ENCODE measurements around the gene ZNF318.
A peak's percentile ranks its signal among the peaks of the same experiment; 100 is the strongest.
"Not testable (repeated sequence)": the region's sequence is repeated elsewhere in the genome, so short reads cannot be mapped to it uniquely, and the experiment has no call there.

The ZNF318 gene

DNA sequence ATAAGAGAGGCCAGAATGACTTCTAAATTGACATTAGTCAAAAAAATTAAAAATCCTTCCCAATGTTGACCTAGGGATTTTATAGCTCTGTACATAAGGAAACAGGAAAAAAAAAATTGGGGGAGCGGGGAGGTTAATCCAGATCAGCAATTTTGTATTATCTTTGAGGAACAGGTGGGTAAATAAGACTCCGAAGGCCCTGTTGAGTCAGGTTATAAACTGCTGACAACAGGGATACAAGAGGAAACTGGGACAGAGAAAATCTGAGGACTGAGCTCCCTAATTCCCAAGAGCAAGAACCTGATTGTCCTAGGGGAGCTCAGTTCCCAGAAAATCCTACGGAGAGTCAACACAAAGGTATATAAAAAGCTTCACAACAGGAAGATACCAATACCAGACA is 34.0 kb downstream of the ZNF318 start:
- peak; percentile 74 for DNase-seq

DNA sequence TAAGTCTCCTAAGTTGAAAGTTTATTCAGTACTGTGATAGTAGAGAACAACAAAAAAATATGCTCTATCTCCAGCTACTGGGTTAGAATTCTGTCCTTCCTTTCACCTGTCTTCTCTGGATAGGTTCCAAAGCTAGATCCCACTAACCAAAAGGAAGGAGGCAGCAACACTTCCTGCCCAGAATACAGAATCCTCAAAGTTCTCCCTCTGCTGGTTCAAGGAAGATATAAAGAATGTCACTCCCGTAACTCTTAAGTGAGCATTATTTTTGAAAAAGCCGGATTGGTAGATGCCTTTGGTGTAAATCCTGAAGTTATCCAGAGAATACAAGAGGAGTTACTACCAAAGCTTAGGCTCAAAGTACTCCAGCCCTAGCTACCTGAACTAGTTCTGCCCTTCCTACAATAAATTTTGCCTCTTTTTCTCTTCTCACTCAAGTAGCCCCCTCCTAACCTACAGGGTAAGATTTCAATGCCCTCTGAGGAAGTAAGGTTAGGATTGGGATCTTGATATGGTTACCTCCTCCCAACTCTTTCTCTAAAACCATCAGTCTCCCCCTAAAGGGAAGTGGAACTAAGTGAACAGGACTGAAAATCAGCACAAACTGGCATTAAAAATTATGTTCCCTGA is 34.9 kb downstream of the ZNF318 start:
- peak; percentile 47 for DNase-seq

- DNase-seq = no peak
These were observed 37.6 kb downstream of the ZNF318 start for GRCh38 chr6:43331891-43332290.

GRCh38 chr6:43331470-43331869 is 38.0 kb downstream of the ZNF318 start:
- DNase-seq = no peak

GRCh38 chr6:43328528-43328927 is 40.9 kb downstream of the ZNF318 start:
- no peak for DNase-seq

DNA sequence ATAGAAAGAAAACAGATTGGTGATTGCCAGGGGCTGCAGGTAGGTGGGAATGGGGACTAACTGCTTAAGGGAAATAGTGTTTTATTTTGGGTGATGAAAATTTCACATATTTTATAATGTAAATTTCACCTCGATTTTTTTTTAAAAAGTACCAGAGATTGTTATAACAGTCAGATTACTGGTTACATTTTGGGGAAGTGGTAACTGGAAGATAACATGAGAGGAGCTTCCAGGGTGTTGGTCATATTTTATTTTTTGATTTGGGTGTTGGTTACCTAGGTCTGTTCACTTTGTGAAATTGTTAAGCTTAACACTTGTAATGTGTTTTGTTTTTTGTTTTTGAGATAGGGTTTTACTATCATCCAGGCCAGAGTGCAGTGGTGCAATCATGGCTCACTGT is 43.6 kb downstream of the ZNF318 start:
- DNase-seq = no peak

DNA sequence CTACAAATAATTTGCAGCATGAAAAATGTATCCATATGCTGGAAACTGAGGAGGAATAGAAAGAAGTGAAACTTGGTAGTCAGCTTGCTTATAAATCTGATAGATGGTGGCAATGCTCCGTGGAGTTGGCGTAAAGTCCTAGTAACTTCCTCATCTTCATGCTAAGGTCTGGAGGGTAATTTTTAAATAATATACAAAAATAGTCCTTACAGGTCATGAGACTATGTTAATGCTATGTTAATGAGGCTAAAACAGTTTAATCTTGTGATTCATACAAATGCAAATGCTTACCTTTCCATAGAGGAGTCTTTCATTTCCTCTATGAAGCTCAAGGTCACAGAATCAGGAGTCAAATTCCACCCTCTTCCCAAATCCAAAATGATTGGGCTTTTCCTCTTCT is 51.4 kb downstream of the ZNF318 start:
- no peak for DNase-seq

GRCh38 chr6:43313813-43314212 is 55.6 kb downstream of the ZNF318 start:
- DNase-seq = no peak

GRCh38 chr6:43311666-43312065 is 57.8 kb downstream of the ZNF318 start:
- DNase-seq = no peak

DNA sequence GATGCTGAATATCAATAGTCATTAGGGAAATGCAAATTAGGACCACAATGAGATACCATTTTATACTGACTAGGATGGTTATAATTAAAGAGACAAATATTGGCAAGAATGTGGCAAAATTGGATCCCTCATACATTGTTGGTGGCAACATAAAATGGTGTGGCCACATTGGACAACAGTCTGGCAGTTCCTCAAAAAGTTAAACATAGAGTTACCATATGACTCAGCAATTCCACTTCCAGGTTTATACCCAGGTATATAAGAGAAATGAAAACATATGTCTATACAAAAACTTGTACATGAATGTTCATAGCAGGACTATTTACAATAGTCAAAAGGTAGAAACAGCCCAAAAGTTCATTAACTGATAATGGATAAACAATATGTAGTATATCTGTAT is 58.8 kb downstream of the ZNF318 start:
- no peak for DNase-seq

DNA sequence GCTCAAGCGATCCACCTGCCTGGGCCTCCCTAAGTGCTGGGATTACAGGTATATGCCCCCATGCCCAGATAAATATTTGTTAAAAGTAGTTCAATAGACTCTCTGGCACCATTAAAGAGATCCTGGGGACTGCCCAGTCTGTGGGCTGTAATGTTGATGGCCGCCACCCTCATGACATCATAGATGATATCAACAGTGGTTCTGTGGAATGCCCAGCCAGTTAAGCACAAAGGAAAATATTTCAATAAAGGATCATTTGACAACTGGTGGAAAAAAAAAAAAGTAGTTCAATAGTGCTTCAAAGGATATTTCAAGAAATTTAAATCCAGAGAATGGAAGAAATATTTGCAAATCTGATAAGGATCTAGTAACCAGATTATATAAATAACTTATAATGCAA is 59.3 kb downstream of the ZNF318 start:
- DNase-seq = peak; percentile 14

DNA sequence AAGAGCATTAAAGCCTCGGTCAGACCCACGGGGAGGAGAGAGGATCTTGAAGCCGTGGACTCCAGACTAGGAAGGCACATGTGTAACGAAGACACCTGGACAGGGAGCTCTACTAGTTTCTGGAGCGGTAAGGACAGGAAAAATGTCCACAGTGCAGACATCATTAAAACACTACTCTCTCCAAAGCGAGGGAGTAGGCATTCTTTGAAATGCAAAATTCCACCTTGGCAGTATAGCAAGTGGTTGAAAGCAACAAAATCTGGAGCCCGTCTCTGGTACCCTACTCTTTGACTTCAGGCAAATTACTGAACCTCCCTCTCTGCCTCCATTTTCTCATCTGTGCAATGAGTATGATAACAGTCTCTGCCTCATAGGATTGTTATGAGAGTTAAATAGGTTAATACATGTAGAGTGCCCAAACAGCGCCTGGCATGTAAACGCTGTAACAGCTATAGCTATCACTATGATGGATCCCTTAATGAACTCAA is 60.4 kb downstream of the ZNF318 start:
- no peak for DNase-seq

GRCh38 chr6:43308101-43308989 is 61.1 kb downstream of the ZNF318 start, which contains the start of gene CRIP3:
Gene CRIP3, minus strand, starts transcription at chr6:43308826. Its CDS starts 34 bp downstream, at chr6:43308792.
- peak; percentile 81 for DNase-seq

DNA sequence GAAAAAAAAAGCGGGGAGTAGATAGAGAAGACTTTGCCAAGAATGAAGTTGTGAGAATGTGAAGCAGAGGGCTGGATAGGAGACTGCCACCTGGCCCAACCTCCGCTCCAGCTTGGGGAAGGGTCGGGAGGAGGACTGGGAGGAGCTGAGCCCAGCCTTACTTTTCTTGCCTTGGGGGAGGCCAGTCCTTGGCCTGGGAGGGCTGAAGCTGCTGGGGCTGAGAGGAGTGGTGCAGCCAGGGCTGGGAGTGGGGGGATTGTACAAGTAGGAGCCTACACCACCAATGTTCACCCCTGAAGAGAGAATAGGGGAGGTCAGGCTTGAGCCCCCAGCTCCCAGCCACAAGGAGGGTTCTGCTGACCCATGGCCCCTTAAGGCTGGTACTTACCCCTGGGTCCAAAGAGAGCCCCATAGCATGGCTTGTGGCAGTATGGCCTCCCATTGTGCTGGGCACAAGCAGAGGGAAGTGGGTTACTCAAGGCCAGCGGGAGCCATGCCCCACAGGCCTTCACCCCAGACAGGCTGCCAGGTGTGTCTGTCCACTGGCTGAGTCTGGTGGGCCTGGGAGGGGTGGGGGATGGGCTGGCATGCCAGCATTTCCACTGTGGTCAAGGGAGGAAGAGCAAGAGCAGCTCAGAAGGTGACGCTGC is 61.9 kb downstream of the ZNF318 start:
- no peak for DNase-seq

- no peak for DNase-seq
These were observed 63.4 kb downstream of the ZNF318 start for GRCh38 chr6:43306086-43306485.

DNA sequence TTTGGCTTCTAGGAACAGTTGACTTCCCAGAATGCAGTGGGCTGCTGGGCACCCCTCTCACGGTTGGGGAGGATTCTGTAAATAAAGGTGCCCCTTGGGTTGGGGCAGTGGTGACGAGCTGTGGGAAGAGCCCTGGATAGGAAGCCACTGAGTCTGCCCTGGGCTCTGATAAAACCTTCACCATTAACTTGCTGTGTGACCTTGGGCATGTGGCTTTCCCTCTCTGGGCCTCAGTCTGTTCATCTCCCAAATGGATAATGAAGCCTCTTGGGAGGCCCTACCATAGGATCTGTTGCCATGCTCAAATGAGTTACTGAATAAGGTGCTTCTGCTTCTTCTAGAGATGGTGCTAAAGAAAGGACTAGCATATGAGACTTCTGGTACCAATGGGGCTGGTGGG is 64.6 kb downstream of the ZNF318 start:
- DNase-seq = no peak

DNA sequence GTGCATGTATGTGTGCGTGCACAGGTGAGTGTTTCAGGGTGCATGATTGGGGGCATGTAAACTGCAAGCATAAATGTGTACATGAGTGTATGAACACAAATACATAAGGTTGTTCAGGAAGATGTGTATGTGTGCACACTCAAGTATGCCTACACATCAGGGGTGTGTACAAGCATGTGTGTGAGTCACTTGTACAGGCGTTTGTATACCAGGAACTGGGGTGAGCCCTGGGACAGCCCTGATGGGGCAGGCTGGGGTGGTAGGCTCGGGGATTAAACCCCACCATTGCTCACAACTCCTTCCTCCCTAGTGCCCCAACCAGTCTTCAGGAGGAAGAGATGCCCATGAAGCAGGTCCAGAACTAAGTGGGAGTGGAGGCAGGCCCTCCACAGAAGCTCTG is 65.1 kb downstream of the ZNF318 start:
- DNase-seq = no peak

DNA sequence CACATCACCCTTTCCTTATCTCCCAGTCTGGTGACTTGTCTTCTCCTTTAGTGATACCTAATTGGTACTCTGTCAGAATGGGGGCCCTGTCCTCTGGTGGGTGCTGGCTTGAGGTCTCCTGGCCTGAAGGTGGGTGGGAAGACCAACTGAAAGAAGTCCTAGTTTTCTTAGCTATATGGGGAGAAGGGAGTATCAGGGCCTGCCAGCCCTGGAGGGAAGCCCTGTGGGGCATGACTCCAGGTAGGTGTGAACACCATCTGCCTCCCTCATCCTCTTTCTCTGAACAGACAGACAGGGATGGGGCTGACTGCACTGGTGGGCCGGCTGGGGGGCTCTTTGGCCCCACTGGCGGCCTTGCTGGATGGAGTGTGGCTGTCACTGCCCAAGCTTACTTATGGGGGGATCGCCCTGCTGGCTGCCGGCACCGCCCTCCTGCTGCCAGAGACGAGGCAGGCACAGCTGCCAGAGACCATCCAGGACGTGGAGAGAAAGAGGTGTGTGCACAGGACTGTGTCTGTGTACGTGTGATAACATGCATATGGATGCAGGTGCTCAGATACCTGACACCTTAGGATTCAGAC is 65.6 kb downstream of the ZNF318 start:
- DNase-seq = no peak

DNA sequence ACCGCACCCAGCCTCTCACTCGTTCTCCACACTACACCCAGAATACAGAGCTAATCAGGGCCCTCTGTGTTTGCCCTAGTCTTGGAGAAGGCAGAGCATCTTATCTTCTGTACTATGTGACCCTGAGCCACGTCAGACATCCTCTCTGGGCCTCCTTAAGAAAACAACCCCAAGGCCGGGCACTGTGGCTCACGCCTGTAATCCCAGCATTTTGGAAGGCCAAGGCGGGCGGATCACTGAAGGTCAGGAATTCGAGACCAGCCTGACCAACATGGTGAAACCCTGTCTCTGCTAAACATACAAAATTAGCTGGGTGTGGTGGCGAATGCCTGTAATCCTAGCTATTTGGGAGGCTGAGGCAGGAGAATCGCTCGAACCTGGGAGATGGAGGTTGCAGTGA is 66.4 kb downstream of the ZNF318 start:
- DNase-seq = not testable (repeated sequence)

GRCh38 chr6:43302126-43302525 is 67.3 kb downstream of the ZNF318 start:
- DNase-seq = no peak

DNA sequence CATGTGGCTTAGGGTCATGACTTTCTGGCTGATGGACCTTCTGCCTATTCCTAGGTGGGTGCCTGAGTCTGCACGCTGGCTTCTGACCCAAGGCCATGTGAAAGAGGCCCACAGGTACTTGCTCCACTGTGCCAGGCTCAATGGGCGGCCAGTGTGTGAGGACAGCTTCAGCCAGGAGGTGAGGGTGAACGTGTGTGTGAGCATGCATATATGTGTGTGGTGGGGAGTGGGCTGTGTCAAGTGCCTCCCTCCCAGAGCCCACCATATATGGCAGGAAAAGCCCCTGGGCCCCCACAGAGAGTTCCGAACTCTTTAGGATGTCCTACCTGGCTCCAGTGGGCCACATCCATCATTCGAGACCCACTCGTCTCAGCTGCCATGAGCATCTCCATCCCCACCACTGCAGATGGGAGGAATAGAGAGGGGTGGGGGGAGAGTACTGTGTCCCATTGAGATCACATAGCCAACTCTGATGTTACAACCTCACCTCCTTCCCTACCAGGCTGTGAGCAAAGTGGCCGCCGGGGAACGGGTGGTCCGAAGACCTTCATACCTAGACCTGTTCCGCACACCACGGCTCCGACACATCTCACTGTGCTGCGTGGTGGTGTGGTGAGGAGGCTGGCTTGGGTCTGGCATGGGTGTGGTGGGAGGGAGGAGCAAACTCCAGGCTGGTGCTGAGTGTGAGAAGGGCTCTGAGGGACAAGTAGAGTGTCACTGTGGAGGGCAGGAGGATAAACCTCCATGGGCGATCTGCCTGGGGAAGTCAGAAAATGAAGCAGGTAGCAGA is 68.2 kb downstream of the ZNF318 start:
- no peak for DNase-seq
